K562 treated with DMSO at 1 percent for 4 hours (cell line): ENCODE results near the gene SMIM24. TPM values are rescaled to one million over a fixed set of nuclear protein-coding genes. Genes with fewer than 3 reads are reported as not detected.

Experiments
- total RNA-seq: library from RNA; unstranded; fragments of 300-600 nt; gene quantifications from 2 replicates; pipeline ENCODE4 v1.2.3, GENCODE V29; 2022; ENCODE audit not compliant: insufficient read depth

SMIM24 gene
- 3.9 TPM in 1 of 2 replicates, not detected in the other for total RNA-seq

DNA sequence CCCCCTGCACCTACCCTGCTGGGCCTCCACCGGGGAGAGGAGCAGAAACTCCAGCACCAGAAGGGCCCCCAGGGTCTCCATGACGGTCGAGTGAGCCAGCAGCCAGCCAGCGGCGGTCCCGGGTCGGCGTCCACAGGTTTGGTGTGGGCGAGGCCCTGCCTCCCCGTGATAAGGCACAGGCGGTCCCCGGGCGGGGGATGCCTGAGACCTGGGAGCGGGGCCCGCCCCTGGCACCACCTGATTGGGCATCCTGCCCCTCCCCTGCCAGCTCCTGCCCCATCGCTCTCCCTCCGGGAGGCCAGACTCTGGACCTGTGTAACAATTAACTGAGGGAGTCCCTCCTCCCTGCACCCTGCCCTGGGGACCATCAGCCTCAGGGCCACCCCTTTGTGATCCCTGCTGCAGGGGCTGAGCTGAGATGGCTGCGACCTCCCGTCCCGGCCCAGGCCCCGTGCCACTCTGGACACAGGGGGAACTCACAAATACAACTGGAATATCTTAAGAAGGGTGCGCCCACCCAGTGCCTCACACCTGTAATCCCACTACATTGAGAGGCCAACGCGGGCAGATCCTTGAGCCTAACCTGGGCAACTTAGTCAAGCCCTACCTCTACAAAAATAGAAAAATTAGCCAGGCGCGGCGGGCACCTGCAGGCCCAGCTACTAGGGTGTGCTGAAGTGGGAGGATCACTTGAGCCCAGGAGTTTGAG lies at the start of gene SMIM24:
Gene SMIM24 (minus strand): TSS at position 143 of the 709 bp plus-strand sequence. CDS start 62 bp downstream, at position 81.

GRCh38 chr19:3505598-3506383 lies 25.5 kb upstream of the SMIM24 start, which contains the start of gene FZR1:
Gene FZR1, plus strand, starts transcription at chr19:3506311. Its CDS starts 16,679 bp downstream, at chr19:3522990.

GRCh38 chr19:3500429-3501101 lies 20.2 kb upstream of the SMIM24 start, which contains the start of gene DOHH:
Gene DOHH, minus strand, starts transcription at chr19:3500674. Its CDS starts 3,860 bp downstream, at chr19:3496814.

GRCh38 chr19:3483226-3483628 lies 2.9 kb upstream of the SMIM24 start, which contains the start of gene SMIM44:
Gene SMIM44, minus strand, starts transcription at chr19:3483441. Its CDS starts 38 bp downstream, at chr19:3483403.

Other genes with a start within 250 kb of the SMIM24 start
- 17.6 and 29.3 TPM in 2 replicates for gene NFIC, start 113.9 kb downstream of the SMIM24 start, total RNA-seq
- gene SMIM44, start 2.9 kb upstream of the SMIM24 start, total RNA-seq = not detected in 2 replicates
- gene DOHH, start 20.1 kb upstream of the SMIM24 start, total RNA-seq = 30.2 and 36.7 TPM in 2 replicates
- 25.3 and 28.9 TPM in 2 replicates for gene FZR1, start 25.8 kb upstream of the SMIM24 start, total RNA-seq
- gene TEKTIP1, start 58.6 kb upstream of the SMIM24 start, total RNA-seq = 1.8 TPM in 1 of 2 replicates, not detected in the other
- 103 and 121 TPM in 2 replicates for gene MFSD12, start 77.1 kb upstream of the SMIM24 start, total RNA-seq
- gene HMG20B, start 92.4 kb upstream of the SMIM24 start, total RNA-seq = 203 and 207 TPM in 2 replicates
- 7.8 and 8.1 TPM in 2 replicates for gene GIPC3, start 105.0 kb upstream of the SMIM24 start, total RNA-seq
- 5.1 and 5.5 TPM in 2 replicates for gene TBXA2R, start 126.3 kb upstream of the SMIM24 start, total RNA-seq
- 36.4 and 36.5 TPM in 2 replicates for gene CACTIN, start 146.3 kb upstream of the SMIM24 start, total RNA-seq
- 25.7 and 37.2 TPM in 2 replicates for gene PIP5K1C, start 219.9 kb upstream of the SMIM24 start, total RNA-seq
- gene TJP3, start 227.9 kb upstream of the SMIM24 start, total RNA-seq = 4.9 and 6.5 TPM in 2 replicates